HCT116 (cell line): Measurements from ENCODE around the gene SLFN14. TPM values are rescaled to one million over a fixed set of nuclear protein-coding genes. Genes with fewer than 3 reads are reported as not detected.

Source experiments
- ATAC-seq: fragments of 200-7000 bp; cut with Tn5 transposase; 2 replicates; pipeline ENCODE4 v1.9.1; 2020; ENCODE audit warnings: mild to moderate bottlenecking, moderate library complexity
- BruUV-seq: library from RNA; stranded (reverse); fragments of 400-500 nt; replicated peaks from 2 replicates; lab custom pipeline; 2021; lab: Mats Ljungman, UMichigan
- CTCF ChIA-PET: fragments of 300-600 bp; sonication (Branson Sonifier 250); formaldehyde crosslinking; loops from one replicate; lab custom pipeline; 2021; ENCODE audit warnings: antibody characterized with exemption; lab: Charles Lee
- POLR2A ChIA-PET: fragments of 300-600, 350-600 bp; sonication (Branson Sonifier 250); formaldehyde crosslinking; loops from one replicate; lab custom pipeline; 2021; ENCODE audit warnings: antibody characterized with exemption; lab: Charles Lee
- RAD21 ChIA-PET, 2 experiments: fragments of 300-600 bp; sonication (Branson Sonifier 250); formaldehyde crosslinking; loops; one replicate each; lab custom pipeline; 2023; ENCODE audit warnings: low total read pairs in 2 of 2; ENCODE audit not compliant: uncharacterized antibody in 2 of 2, unreplicated experiment in 2 of 2, low non-redundant PET in 1 of 2; lab: Charles Lee
- DNase-seq: peaks from one replicate; pipeline ENCODE4 v3.0.0-alpha.2; 2010; ENCODE audit warnings: low read depth, low spot score
- H2AFZ ChIP-seq: fragments of 200-600 bp; shearing (Covaris generic), sonication (generic); 2 replicates; pipeline ENCODE4 v1.6.1; 2017; ENCODE audit warnings: low read depth, mixed run types, mixed read lengths, antibody characterized with exemption, low read length; ENCODE audit not compliant: poor library complexity, severe bottlenecking
- H3K27ac ChIP-seq: 2 replicates; pipeline ENCODE4 v1.5.1; 2012; ENCODE audit warnings: low read depth, low read length
- H3K27me3 ChIP-seq: fragments of 200-600 bp; sonication (generic); 2 replicates; pipeline ENCODE4 v1.6.1; 2016; ENCODE audit warnings: mixed run types, low read length, mixed read lengths; ENCODE audit not compliant: insufficient read depth
- H3K36me3 ChIP-seq, 2 experiments: fragments of 200-500 bp in 1 of 2; fragments of 200-600 bp in 1 of 2; sonication (Bioruptor generic) in 1 of 2; sonication (generic) in 1 of 2; 2 replicates each; pipeline versions ENCODE4 v1.5.1 to v1.6.1; 2014 to 2016; ENCODE audit warnings: low read length in 2 of 2, inconsistent platforms in 1 of 2, mixed read lengths in 1 of 2, mixed run types in 1 of 2; ENCODE audit not compliant: insufficient read depth in 2 of 2, control insufficient read depth in 1 of 2
- H3K4me1 ChIP-seq, 2 experiments: fragments of 200-600 bp in 1 of 2; sonication (generic) in 1 of 2; 2 replicates each; pipeline versions ENCODE4 v1.5.1 to v1.6.1; 2012 to 2017; ENCODE audit warnings: low read length in 2 of 2, inconsistent platforms in 1 of 2, mild to moderate bottlenecking in 1 of 2, mixed read lengths in 1 of 2, mixed run types in 1 of 2, moderate library complexity in 1 of 2; ENCODE audit not compliant: insufficient read depth in 2 of 2, control insufficient read depth in 1 of 2
- H3K4me2 ChIP-seq: fragments of 200-600 bp; sonication (generic); 2 replicates; pipeline ENCODE4 v1.6.1; 2017; ENCODE audit warnings: mixed run types, low read length, mixed read lengths
- H3K4me3 ChIP-seq, 2 experiments: fragments of 200-600 bp in 1 of 2; sonication (generic) in 1 of 2; replicated peaks in 1 of 2; 2 replicates each; pipeline ENCODE4 v1.5.1; 2011 to 2016; ENCODE audit warnings: low read length in 2 of 2, control low read depth in 1 of 2, low read depth in 1 of 2, mild to moderate bottlenecking in 1 of 2, mixed read lengths in 1 of 2, mixed run types in 1 of 2
- H3K79me2 ChIP-seq: fragments of 200-600 bp; sonication (generic); 2 replicates; pipeline ENCODE4 v1.6.1; 2017; ENCODE audit warnings: mild to moderate bottlenecking, mixed run types, low read length, moderate library complexity, mixed read lengths; ENCODE audit not compliant: insufficient read depth
- H3K9ac ChIP-seq: fragments of 200-600 bp; sonication (generic); 2 replicates; pipeline ENCODE4 v1.6.1; 2016; ENCODE audit warnings: low read length, mixed read lengths
- H3K9me2 ChIP-seq: fragments of 200-600 bp; sonication (generic), shearing (Covaris generic); 2 replicates; pipeline ENCODE4 v1.6.1; 2017; ENCODE audit warnings: mixed run types, mild to moderate bottlenecking, moderate library complexity; ENCODE audit not compliant: insufficient read depth
- H3K9me3 ChIP-seq, 2 experiments: fragments of 200-500 bp in 1 of 2; fragments of 200-600 bp in 1 of 2; sonication (Bioruptor generic) in 1 of 2; sonication (generic) in 1 of 2; 2 replicates each; pipeline ENCODE4 v1.6.1; 2014 to 2017; ENCODE audit warnings: low read length in 2 of 2, mixed read lengths in 2 of 2, inconsistent platforms in 1 of 2, low read depth in 1 of 2, mild to moderate bottlenecking in 1 of 2, mixed run types in 1 of 2, moderate library complexity in 1 of 2; ENCODE audit not compliant: control insufficient read depth in 1 of 2, insufficient read depth in 1 of 2
- H4K20me1 ChIP-seq: fragments of 200-600 bp; sonication (generic), shearing (Covaris generic); 2 replicates; pipeline ENCODE4 v1.6.1; 2017; ENCODE audit warnings: mixed run types, mild to moderate bottlenecking, moderate library complexity; ENCODE audit not compliant: insufficient read depth
- ATF3 ChIP-seq: IDR thresholded peaks from 2 replicates; pipeline ENCODE4 v1.6.1; 2012
- CBX3 ChIP-seq: IDR thresholded peaks from 2 replicates; pipeline ENCODE4 v1.6.1; 2012; ENCODE audit warnings: low read depth
- CEBPB ChIP-seq: IDR thresholded peaks from 2 replicates; pipeline ENCODE4 v1.6.1; 2012; ENCODE audit warnings: low read depth
- CTCF ChIP-seq, 3 experiments: fragments of 200-600 bp in 1 of 3; sonication (generic) in 1 of 3; IDR thresholded peaks in 2 of 3; conservative IDR thresholded peaks in 1 of 3; 2 replicates each; pipeline ENCODE4 v1.5.1; 2012 to 2017; ENCODE audit warnings: low read depth in 2 of 3, low read length in 2 of 3, antibody characterized with exemption in 1 of 3, borderline replicate concordance in 1 of 3, control low read depth in 1 of 3, mild to moderate bottlenecking in 1 of 3, mixed read lengths in 1 of 3, mixed run types in 1 of 3, moderate library complexity in 1 of 3; ENCODE audit not compliant: insufficient read depth in 1 of 3
- EGR1 ChIP-seq: IDR thresholded peaks from 2 replicates; pipeline ENCODE4 v1.6.1; 2012; ENCODE audit warnings: low read depth
- ELF1 ChIP-seq: IDR thresholded peaks from 2 replicates; pipeline ENCODE4 v1.6.1; 2012; ENCODE audit warnings: low read depth, borderline replicate concordance
- EZH2 ChIP-seq: fragments of 200-600 bp; sonication (generic); IDR thresholded peaks from 2 replicates; pipeline ENCODE4 v1.6.1; 2017; ENCODE audit warnings: antibody characterized with exemption, mixed run types
- EZH2phosphoT487 ChIP-seq: fragments of 200-600 bp; IDR thresholded peaks from 2 replicates; pipeline ENCODE4 v1.6.1; 2018; ENCODE audit warnings: antibody characterized with exemption, borderline replicate concordance
- MAX ChIP-seq: IDR thresholded peaks from 2 replicates; pipeline ENCODE4 v1.6.1; 2012
- POLR2AphosphoS5 ChIP-seq: IDR thresholded peaks from 2 replicates; pipeline ENCODE4 v1.6.1; 2011; ENCODE audit warnings: mild to moderate bottlenecking, low read depth, low read length, moderate library complexity
- RAD21 ChIP-seq: IDR thresholded peaks from 2 replicates; pipeline ENCODE4 v1.6.1; 2012; ENCODE audit warnings: low read depth, mild to moderate bottlenecking
- REST ChIP-seq: IDR thresholded peaks from 2 replicates; pipeline ENCODE4 v1.6.1; 2012; ENCODE audit warnings: low read depth
- SIN3A ChIP-seq: IDR thresholded peaks from 2 replicates; pipeline ENCODE4 v1.6.1; 2012; ENCODE audit warnings: low read depth
- SP1 ChIP-seq: IDR thresholded peaks from 2 replicates; pipeline ENCODE4 v1.6.1; 2012; ENCODE audit warnings: low read depth
- SRF ChIP-seq: IDR thresholded peaks from 2 replicates; pipeline ENCODE4 v1.6.1; 2012; ENCODE audit warnings: low read depth
- TCF7L2 ChIP-seq: IDR thresholded peaks from 2 replicates; pipeline ENCODE4 v1.7.0; 2011; ENCODE audit warnings: borderline replicate concordance, inconsistent platforms; ENCODE audit not compliant: insufficient read depth, insufficient read length; ENCODE audit errors: extremely low read depth
- YY1 ChIP-seq: IDR thresholded peaks from 2 replicates; pipeline ENCODE4 v1.6.1; 2011; ENCODE audit warnings: low read length, low read depth, moderate library complexity, mild to moderate bottlenecking; ENCODE audit not compliant: insufficient replicate concordance; ENCODE audit errors: extremely low read depth
- ZBTB33 ChIP-seq: IDR thresholded peaks from 2 replicates; pipeline ENCODE4 v1.6.1; 2011; ENCODE audit warnings: mild to moderate bottlenecking, low read length, moderate library complexity; ENCODE audit not compliant: insufficient replicate concordance; ENCODE audit errors: extremely low read depth
- ZNF274 ChIP-seq: fragments of 200-500 bp; sonication (Bioruptor generic); IDR thresholded peaks from 2 replicates; pipeline ENCODE4 v1.6.1; 2014; ENCODE audit warnings: mild to moderate bottlenecking, low read depth, low read length, inconsistent platforms
- intact Hi-C: fragments of 100-400 bp; cut with micrococcal nuclease; formaldehyde crosslinking; loops from 2 replicates; pipeline ENCODE4 v1.10.0; 2022
- total RNA-seq: library from RNA; stranded (reverse); gene quantifications from one replicate; pipeline ENCODE4 v1.2.1, GENCODE V29; 2021; ENCODE audit not compliant: unreplicated experiment

Gene SLFN14
- total RNA-seq, 1 experiment from 2014 or later = not detected

GRCh38 chr17:35521150-35521549, 39.5 kb downstream of the SLFN14 start:
- BruUV-seq = no TSS peak
- ATAC-seq (no peak), DNase-seq (no peak)
- no peaks in the 10 kb centered on the region for H3K79me2 ChIP-seq
- no peak overlapping the region for H3K9ac ChIP-seq
- no peaks in the 10 kb centered on the region for H3K9me2 ChIP-seq
- intact Hi-C loops = no loop called here
- peaks cover 31% of the 10 kb centered on the region for H3K27me3 ChIP-seq
- RAD21 ChIA-PET = no interaction called here
- no peak overlapping the region for H3K27ac ChIP-seq
- POLR2A ChIA-PET = no interaction called here
- no peak overlapping the region for H2AFZ ChIP-seq
- H3K4me2 ChIP-seq = no peak overlapping the region
- no peaks in the 10 kb centered on the region for H3K36me3 ChIP-seq
- CTCF ChIA-PET = interaction anchor here (1.0 to 2.1 kb wide), 2 partner anchors 12 to 350 kb away, joined by 3 to 4 read pairs; no protein-coding TSS in a partner anchor
- no peaks in the 10 kb centered on the region; a peak in 1 of 4 replicates for H3K4me1 ChIP-seq
- H4K20me1 ChIP-seq = no peaks in the 10 kb centered on the region
- TF ChIP-seq ZBTB33 (no peak), ATF3 (no peak), TCF7L2 (no peak), ZNF274 (no peak), REST (no peak), CEBPB (no peak), CTCF (IDR thresholded peaks at IDR 0.05 in 2 of 3, conservative IDR thresholded peaks at IDR 0.05 in 1 of 3; ENCODE audit: borderline replicate concordance in 1 of 3, insufficient read depth in 1 of 3, low read depth in 2 of 3, low read length in 2 of 3) (no peak), EGR1 (no peak), YY1 (no peak), SIN3A (no peak), RAD21 (no peak), SRF (no peak), SP1 (no peak), CBX3 (no peak), ELF1 (no peak), EZH2 (no peak), MAX (no peak), POLR2AphosphoS5 (no peak), EZH2phosphoT487 (no peak)
- TF ChIP-seq, all 23 proteins: peak for 0
- Histone ChIP-seq H3K9me3 (no peaks in the 10 kb centered on the region), H3K4me3 (no peak overlapping the region)
